OCI-LY1 (cell line): ENCODE data around the gene PHACTR4.

ENCODE experiments used
- H2AFZ ChIP-seq: fragments of 200-600 bp; sonication (generic), shearing (Covaris generic); 2 replicates; pipeline ENCODE4 v1.6.0; 2014; ENCODE audit warnings: antibody characterized with exemption, mild to moderate bottlenecking, low read length
- H3F3A ChIP-seq: fragments of 200-600 bp; sonication (generic), shearing (Covaris generic); 2 replicates; pipeline ENCODE4 v1.6.0; 2014; ENCODE audit warnings: mild to moderate bottlenecking, antibody characterized with exemption, low read length, moderate library complexity; ENCODE audit not compliant: insufficient read depth
- H3K27ac ChIP-seq: fragments of 200-600 bp; sonication (generic); 2 replicates; pipeline ENCODE4 v1.5.1; 2014; ENCODE audit warnings: low read length, mixed run types, mild to moderate bottlenecking, low read depth; ENCODE audit not compliant: poor library complexity, severe bottlenecking
- H3K27me3 ChIP-seq: fragments of 200-600 bp; sonication (generic); 2 replicates; pipeline ENCODE4 v1.6.0; 2014; ENCODE audit warnings: antibody characterized with exemption, mild to moderate bottlenecking, low read length, moderate library complexity; ENCODE audit not compliant: insufficient read depth
- H3K36me3 ChIP-seq: fragments of 200-600 bp; sonication (generic); 2 replicates; pipeline ENCODE4 v1.6.1; 2014; ENCODE audit warnings: mild to moderate bottlenecking, antibody characterized with exemption, low read length, moderate library complexity, mixed read lengths; ENCODE audit not compliant: insufficient read depth
- H3K4me1 ChIP-seq: fragments of 200-600 bp; sonication (generic); 2 replicates; pipeline ENCODE4 v1.5.1; 2014; ENCODE audit warnings: mild to moderate bottlenecking, low read length, moderate library complexity; ENCODE audit not compliant: insufficient read depth, severe bottlenecking
- H3K4me2 ChIP-seq: fragments of 200-600 bp; sonication (generic), shearing (Covaris generic); 2 replicates; pipeline ENCODE4 v1.6.1; 2014; ENCODE audit warnings: low read length
- H3K4me3 ChIP-seq: fragments of 200-600 bp; sonication (generic); 2 replicates; pipeline ENCODE4 v1.5.1; 2014; ENCODE audit warnings: low read length, low read depth, mild to moderate bottlenecking, mixed read lengths; ENCODE audit not compliant: poor library complexity, severe bottlenecking
- H3K79me2 ChIP-seq: fragments of 200-600 bp; shearing (Covaris generic); 2 replicates; pipeline ENCODE4 v1.6.1; 2016; ENCODE audit warnings: mixed run types, low read length, mixed read lengths; ENCODE audit not compliant: insufficient read depth
- H3K9ac ChIP-seq: fragments of 200-600 bp; sonication (generic), shearing (Covaris generic); 2 replicates; pipeline ENCODE4 v1.6.1; 2014; ENCODE audit warnings: mild to moderate bottlenecking, low read length, mixed read lengths
- H3K9me2 ChIP-seq: fragments of 200-600 bp; sonication (generic), shearing (Covaris generic); 2 replicates; pipeline ENCODE4 v1.6.1; 2014; ENCODE audit warnings: low read depth, mild to moderate bottlenecking, low read length, mixed read lengths
- H3K9me3 ChIP-seq: fragments of 200-600 bp; shearing (Covaris generic); 2 replicates; pipeline ENCODE4 v1.6.1; 2014; ENCODE audit warnings: low read length, mixed read lengths
- H4K20me1 ChIP-seq: fragments of 200-600 bp; sonication (generic), shearing (Covaris generic); 2 replicates; pipeline ENCODE4 v1.6.0; 2016; ENCODE audit warnings: mild to moderate bottlenecking, low read length; ENCODE audit not compliant: insufficient read depth
- EZH2 ChIP-seq: fragments of 200-600 bp; sonication (generic), shearing (Covaris generic); IDR thresholded peaks from 2 replicates; pipeline ENCODE4 v1.8.0; 2017; ENCODE audit warnings: borderline replicate concordance, mixed run types, mild to moderate bottlenecking, antibody characterized with exemption, low read length, moderate library complexity, mixed read lengths
- TF ChIP-seq, protein P1 (sequence below): fragments of 200-600 bp; sonication (generic), shearing (Covaris generic); IDR thresholded peaks from 2 replicates; pipeline ENCODE4 v1.5.1; 2017; ENCODE audit warnings: mild to moderate bottlenecking, antibody characterized with exemption, low read length, moderate library complexity, mixed read lengths

PHACTR4 gene

DNA sequence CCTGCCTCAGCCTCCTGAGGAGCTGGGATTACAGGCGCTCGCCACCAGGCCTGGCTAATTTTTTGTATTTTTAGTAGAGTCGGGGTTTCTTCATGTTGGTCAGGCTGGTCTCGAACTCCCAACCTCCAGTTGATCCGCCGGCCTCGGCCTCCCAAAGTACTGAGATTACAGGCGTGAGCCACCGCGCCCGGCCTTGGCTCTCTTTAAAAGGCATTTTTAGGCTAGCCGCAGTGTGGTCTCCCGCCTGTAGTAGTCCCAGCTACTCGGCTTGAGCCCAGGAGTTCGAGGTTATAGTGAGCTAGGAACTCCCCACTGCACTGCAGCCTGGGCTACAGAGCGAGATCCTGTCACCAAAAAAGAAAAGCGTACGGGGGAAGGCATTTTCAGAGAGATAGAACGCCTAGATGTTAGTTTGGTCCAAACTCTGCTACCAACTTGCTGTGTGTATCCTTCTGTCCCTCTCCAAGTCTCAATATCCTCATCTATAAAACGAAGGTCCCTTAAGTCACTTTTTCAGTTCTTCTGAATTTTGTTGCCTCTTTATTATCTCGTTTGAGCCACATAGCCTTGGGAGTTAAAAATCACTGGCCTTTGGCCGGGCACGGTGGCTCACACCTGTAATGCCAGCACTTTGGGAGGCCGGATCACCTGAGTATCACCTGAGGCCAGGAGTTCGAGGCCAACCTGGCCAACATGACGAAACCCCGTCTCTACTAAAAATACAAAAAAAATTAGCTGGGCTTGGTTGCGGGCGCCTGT lies 40.0 kb upstream of the PHACTR4 start:
- Histone ChIP-seq H3K9me3 (no peaks in the 10 kb centered on the region), H3K36me3 (peaks cover 41% of the 10 kb centered on the region), H3K9me2 (no peaks in the 10 kb centered on the region), H3F3A (no peaks in the 10 kb centered on the region), H3K4me2 (peak overlapping the region; percentile 79), H3K9ac (peak overlapping the region; percentile 74), H3K79me2 (no peaks in the 10 kb centered on the region), H4K20me1 (no peaks in the 10 kb centered on the region), H2AFZ (no peak overlapping the region), H3K27me3 (no peaks in the 10 kb centered on the region), H3K4me3 (peak overlapping the region; percentile 68), H3K4me1 (peaks cover 30% of the 10 kb centered on the region), H3K27ac (peak overlapping the region; percentile 72)
- TF ChIP-seq, protein P1, sequence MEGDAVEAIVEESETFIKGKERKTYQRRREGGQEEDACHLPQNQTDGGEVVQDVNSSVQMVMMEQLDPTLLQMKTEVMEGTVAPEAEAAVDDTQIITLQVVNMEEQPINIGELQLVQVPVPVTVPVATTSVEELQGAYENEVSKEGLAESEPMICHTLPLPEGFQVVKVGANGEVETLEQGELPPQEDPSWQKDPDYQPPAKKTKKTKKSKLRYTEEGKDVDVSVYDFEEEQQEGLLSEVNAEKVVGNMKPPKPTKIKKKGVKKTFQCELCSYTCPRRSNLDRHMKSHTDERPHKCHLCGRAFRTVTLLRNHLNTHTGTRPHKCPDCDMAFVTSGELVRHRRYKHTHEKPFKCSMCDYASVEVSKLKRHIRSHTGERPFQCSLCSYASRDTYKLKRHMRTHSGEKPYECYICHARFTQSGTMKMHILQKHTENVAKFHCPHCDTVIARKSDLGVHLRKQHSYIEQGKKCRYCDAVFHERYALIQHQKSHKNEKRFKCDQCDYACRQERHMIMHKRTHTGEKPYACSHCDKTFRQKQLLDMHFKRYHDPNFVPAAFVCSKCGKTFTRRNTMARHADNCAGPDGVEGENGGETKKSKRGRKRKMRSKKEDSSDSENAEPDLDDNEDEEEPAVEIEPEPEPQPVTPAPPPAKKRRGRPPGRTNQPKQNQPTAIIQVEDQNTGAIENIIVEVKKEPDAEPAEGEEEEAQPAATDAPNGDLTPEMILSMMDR: no peak
- TF ChIP-seq EZH2: no peak

DNA sequence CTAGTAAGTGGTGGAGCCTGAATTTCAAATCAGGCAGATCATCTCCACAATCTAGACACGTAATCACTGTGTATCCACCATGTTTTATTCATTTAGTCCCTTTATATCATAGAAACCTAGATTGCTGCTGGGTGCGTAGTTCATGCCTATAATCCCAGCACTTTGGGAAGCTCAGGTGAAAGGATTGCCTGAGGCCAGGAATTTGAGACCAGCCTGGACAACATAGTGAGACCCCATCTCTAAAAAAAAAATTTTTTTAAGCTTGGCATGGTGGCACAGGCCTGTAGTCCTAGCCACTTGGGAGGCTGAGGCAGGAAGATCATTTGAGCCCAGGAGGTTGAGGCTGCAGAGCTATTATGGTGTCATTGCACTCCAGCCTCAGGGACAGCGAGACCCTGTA lies 30.6 kb upstream of the PHACTR4 start:
- H3K36me3 ChIP-seq: peaks cover 21% of the 10 kb centered on the region
- no peaks in the 10 kb centered on the region for H3K79me2 ChIP-seq
- H3K4me3 ChIP-seq: no peak overlapping the region
- no peak overlapping the region for H3K9ac ChIP-seq
- no peaks in the 10 kb centered on the region for H3F3A ChIP-seq
- no peak overlapping the region for H3K27ac ChIP-seq
- H3K4me2 ChIP-seq: no peak overlapping the region
- no peaks in the 10 kb centered on the region for H3K9me2 ChIP-seq
- H3K27me3 ChIP-seq: no peaks in the 10 kb centered on the region
- TF ChIP-seq, protein P1: no peak
- TF ChIP-seq EZH2: no peak
- H3K4me1 ChIP-seq: no peaks in the 10 kb centered on the region
- no peaks in the 10 kb centered on the region for H3K9me3 ChIP-seq
- no peaks in the 10 kb centered on the region for H4K20me1 ChIP-seq
- H2AFZ ChIP-seq: no peak overlapping the region

DNA sequence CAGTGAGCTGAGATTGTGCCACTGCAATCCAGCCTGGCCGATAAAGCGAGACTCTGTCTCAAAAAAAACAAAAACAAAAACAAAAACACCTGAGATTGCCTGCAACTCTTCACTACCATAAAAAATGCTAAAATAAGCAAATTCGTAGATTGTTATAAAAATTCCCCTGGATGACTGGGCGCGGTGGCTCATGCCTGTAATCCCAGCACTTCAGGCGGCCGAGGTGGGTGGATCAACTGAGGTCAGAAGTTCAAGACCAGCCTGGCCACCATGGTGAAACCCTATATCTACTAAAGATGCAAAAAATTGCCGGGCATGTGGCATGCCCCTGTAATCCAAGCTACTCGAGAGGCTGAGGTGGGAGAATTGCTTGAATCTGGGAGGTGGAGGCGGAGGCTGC lies 30.0 kb upstream of the PHACTR4 start:
- Histone ChIP-seq H3K36me3 (peaks cover 14% of the 10 kb centered on the region), H3K79me2 (no peaks in the 10 kb centered on the region), H3K27me3 (no peaks in the 10 kb centered on the region), H4K20me1 (no peaks in the 10 kb centered on the region), H3K4me1 (no peaks in the 10 kb centered on the region), H3K9me2 (no peaks in the 10 kb centered on the region), H3F3A (no peaks in the 10 kb centered on the region), H3K9ac (no peak overlapping the region), H3K9me3 (no peaks in the 10 kb centered on the region), H2AFZ (no peak overlapping the region), H3K27ac (no peak overlapping the region), H3K4me2 (no peak overlapping the region), H3K4me3 (no peak overlapping the region)
- no peak for TF ChIP-seq EZH2
